Ascending aorta (tissue), 2 donors: ENCODE results near the gene LRIG3. TPM values are rescaled to one million over a fixed set of nuclear protein-coding genes. Genes with fewer than 3 reads are reported as not detected.
A peak's percentile ranks its signal among the peaks of the same experiment; 100 is the strongest.

Experiments
- DNase-seq, 2 donors: peaks; one replicate each; pipeline ENCODE4 v3.0.0-alpha.2; 2019; ENCODE audit warnings: low spot score in 2 of 2
- H3K27ac ChIP-seq, 2 donors: fragments of 200-600 bp; sonication (generic); one replicate each; pipeline ENCODE4 v1.5.1; 2016 to 2017; ENCODE audit warnings: mild to moderate bottlenecking in 1 of 2
- H3K27me3 ChIP-seq: fragments of 200-600 bp; sonication (generic); one replicate; pipeline ENCODE4 v1.5.1; 2017
- H3K36me3 ChIP-seq, 2 donors: fragments of 200-600 bp; sonication (generic); one replicate each; pipeline ENCODE4 v1.5.1; 2016
- H3K4me1 ChIP-seq, 2 donors: fragments of 200-600 bp; sonication (generic); one replicate each; pipeline ENCODE4 v1.5.1; 2016 to 2017; ENCODE audit warnings: mild to moderate bottlenecking in 1 of 2
- H3K4me3 ChIP-seq, 2 donors: fragments of 200-600 bp; sonication (generic); one replicate each; pipeline ENCODE4 v1.5.1; 2016 to 2017; ENCODE audit warnings: mild to moderate bottlenecking in 1 of 2
- H3K9me3 ChIP-seq, 2 donors: fragments of 200-600 bp; sonication (generic); one replicate each; pipeline ENCODE4 v1.5.1; 2016
- CTCF ChIP-seq, 3 experiments: fragments of 200-600 bp in 2 of 3; fragments of 450-650 bp in 1 of 3; sonication (generic) in 2 of 3; IDR thresholded peaks; one replicate each; pipeline ENCODE4 v1.5.1; 2016 to 2019; ENCODE audit warnings: antibody characterized with exemption in 3 of 3, mild to moderate bottlenecking in 1 of 3, moderate library complexity in 1 of 3
- intact Hi-C: fragments of 100-400 bp; cut with DNase I; formaldehyde crosslinking; loops from one replicate; pipeline ENCODE4 v1.15.1; 2023
- total RNA-seq: library from RNA; depleted of rRNA; stranded (reverse); fragments of >200 nt; gene quantifications from one replicate; pipeline ENCODE4 v1.1.0, GENCODE V29; 2016

Gene LRIG3
- total RNA-seq, 1 donor from 2014 or later = 12.3 TPM

GRCh38 chr12:58923781-58924180 lies 3.5 kb upstream of the LRIG3 start:
- intact Hi-C loops = loop anchor here (10.0 kb wide), 1 partner anchor 499 kb away; no protein-coding TSS in a partner anchor
- TF ChIP-seq CTCF (IDR thresholded peaks at IDR 0.05) = no peak
- H3K9me3 ChIP-seq = no peaks in the 10 kb centered on the region
- no peak overlapping the region for H3K4me3 ChIP-seq
- no peaks in the 10 kb centered on the region for H3K36me3 ChIP-seq
- DNase-seq = no peak
- H3K27me3 ChIP-seq = no peaks in the 10 kb centered on the region
- no peak overlapping the region for H3K27ac ChIP-seq
- peaks cover 0 to 5% of the 10 kb centered on the region in 2 donors for H3K4me1 ChIP-seq

DNA sequence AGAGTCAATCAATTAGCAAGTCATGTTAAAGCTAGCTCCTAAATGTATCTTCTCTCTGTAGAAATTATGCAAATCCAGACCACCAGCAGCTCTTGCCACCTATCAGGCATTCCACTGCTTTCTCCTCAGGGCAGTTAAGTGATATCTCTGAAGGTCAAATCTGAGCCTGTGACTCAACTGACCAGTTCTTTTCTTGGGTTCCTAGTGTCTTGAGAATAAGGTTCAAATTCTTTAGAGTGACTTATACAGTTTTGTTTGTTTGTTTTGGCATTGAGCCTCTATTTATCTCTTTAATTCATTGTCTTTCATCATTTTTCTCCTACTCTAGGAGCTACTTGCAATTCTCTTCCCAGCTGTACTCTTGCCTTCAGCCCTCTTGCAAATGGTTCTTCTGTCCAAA lies 2.5 kb upstream of the LRIG3 start:
- Histone ChIP-seq H3K9me3 (no peaks in the 10 kb centered on the region), H3K27me3 (no peaks in the 10 kb centered on the region), H3K4me1 (peaks cover 0 to 5% of the 10 kb centered on the region in 2 donors), H3K4me3 (no peak overlapping the region), H3K36me3 (no peaks in the 10 kb centered on the region), H3K27ac (no peak overlapping the region)
- no peak for DNase-seq
- intact Hi-C loops = loop anchor here (10.0 kb wide), 1 partner anchor 498 kb away; no protein-coding TSS in a partner anchor
- no peak for TF ChIP-seq CTCF (IDR thresholded peaks at IDR 0.05)

- intact Hi-C loops = loop anchor here (1.0 to 10.0 kb wide), 3 partner anchors 32 to 496 kb away; no protein-coding TSS in a partner anchor
- no peak for TF ChIP-seq CTCF (IDR thresholded peaks at IDR 0.05)
- no peaks in the 10 kb centered on the region for H3K27me3 ChIP-seq
- peaks cover 2 to 9% of the 10 kb centered on the region in 2 donors for H3K4me1 ChIP-seq
- peak overlapping the region; percentile 77 to 91 for H3K4me3 ChIP-seq
- H3K36me3 ChIP-seq = no peaks in the 10 kb centered on the region
- no peak for DNase-seq
- H3K9me3 ChIP-seq = no peaks in the 10 kb centered on the region
- peak overlapping the region; percentile 93 to 97 for H3K27ac ChIP-seq
Observed at GRCh38 chr12:58920961-58921861, 907 bp upstream of the LRIG3 start.

DNA sequence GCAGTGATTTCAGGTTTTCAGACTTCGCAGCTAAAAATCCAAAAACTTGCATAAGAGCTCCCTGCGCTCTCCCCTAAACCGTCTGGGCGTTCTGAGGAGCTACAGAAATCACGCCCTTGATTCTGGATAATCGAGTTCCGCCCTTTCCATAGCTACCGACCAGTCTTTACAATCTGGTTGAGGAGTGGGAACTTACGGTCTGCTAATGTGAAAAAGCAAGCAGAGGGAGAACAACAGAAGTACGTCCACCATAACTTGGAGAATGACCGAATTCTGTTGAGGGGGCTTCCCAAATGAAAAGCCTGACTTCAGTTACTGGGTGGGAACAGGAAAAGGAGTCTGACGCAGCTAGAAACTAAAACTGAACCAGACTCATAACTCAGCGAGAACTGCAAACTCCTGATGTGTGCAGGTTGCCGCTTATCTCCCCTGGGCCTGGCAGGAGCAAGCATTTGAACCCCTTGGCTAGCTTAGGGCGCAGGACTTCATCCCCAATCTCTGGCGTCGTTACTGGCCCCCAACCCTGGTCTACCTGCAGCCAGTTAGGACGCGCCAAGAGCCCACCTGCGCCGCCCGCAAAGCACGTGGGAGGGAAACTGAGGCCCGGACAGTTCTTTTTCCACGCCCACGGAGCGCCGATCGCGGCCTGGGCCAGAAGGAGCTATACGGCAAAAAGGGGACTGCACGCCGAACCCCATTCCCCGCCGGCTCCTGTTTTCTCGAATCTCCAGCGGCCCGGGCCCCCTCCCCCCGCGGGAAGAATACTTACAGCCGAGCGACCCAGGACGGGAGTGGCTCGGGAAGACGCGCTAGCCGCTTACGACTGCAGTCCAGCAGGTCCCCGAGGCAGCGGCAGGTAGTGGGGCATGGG lies 838 bp downstream of the LRIG3 start:
- no peaks in the 10 kb centered on the region for H3K36me3 ChIP-seq
- H3K9me3 ChIP-seq = no peaks in the 10 kb centered on the region
- peaks cover 2 to 16% of the 10 kb centered on the region in 2 donors for H3K4me1 ChIP-seq
- no peaks in the 10 kb centered on the region for H3K27me3 ChIP-seq
- DNase-seq = peak in 1 of 2 donors; percentile 67
- peak overlapping the region; percentile 77 to 91 for H3K4me3 ChIP-seq
- TF ChIP-seq CTCF (IDR thresholded peaks at IDR 0.05) = no peak
- H3K27ac ChIP-seq = peak overlapping the region; percentile 93 to 97
- intact Hi-C loops = loop anchor here (1.0 to 10.0 kb wide), 6 partner anchors 31 to 683 kb away; no protein-coding TSS in a partner anchor

GRCh38 chr12:58918469-58918844 lies 1.8 kb downstream of the LRIG3 start:
- intact Hi-C loops = loop anchor here (5.0 to 10.0 kb wide), 3 partner anchors 234 to 684 kb away; no protein-coding TSS in a partner anchor
- H3K36me3 ChIP-seq = peaks cover 0 to 3% of the 10 kb centered on the region in 2 donors
- peaks cover 2 to 19% of the 10 kb centered on the region in 2 donors for H3K4me1 ChIP-seq
- no peak for TF ChIP-seq CTCF (IDR thresholded peaks at IDR 0.05)
- no peak for DNase-seq
- H3K27me3 ChIP-seq = no peaks in the 10 kb centered on the region
- H3K9me3 ChIP-seq = no peaks in the 10 kb centered on the region
- peak overlapping the region; percentile 93 to 97 for H3K27ac ChIP-seq
- peak overlapping the region; percentile 77 to 91 for H3K4me3 ChIP-seq
